22Rv1 (cell line): ENCODE measurements around the gene DYRK1B.
"Not testable (repeated sequence)": the region's sequence is repeated elsewhere in the genome, so short reads cannot be mapped to it uniquely, and the experiment has no call there.

Source experiments
- CTCF ChIP-seq: fragments of 450-650 bp; IDR thresholded peaks from 2 replicates; pipeline ENCODE4 v1.5.1; 2017; ENCODE audit warnings: mild to moderate bottlenecking
- ZFX ChIP-seq: fragments of 450-650 bp; IDR thresholded peaks from 2 replicates; pipeline ENCODE4 v1.6.1; 2017; ENCODE audit warnings: antibody characterized with exemption, borderline replicate concordance

GRCh38 chr19:39878866-39879265, 44.9 kb upstream of the DYRK1B start:
- TF ChIP-seq CTCF, ZFX: not testable (repeated sequence)
